Stimulated activated CD4-positive, alpha-beta T cell treated with anti-CD3 and anti-CD28 coated beads, TNF-alpha, amount 100 ng/mL, for 4 hours (primary cell): ENCODE measurements around the gene GCDH.
"Not testable (repeated sequence)": the region's sequence is repeated elsewhere in the genome, so short reads cannot be mapped to it uniquely, and the experiment has no call there.

Source experiments
- DNase-seq, 3 experiments: peaks; one replicate each; pipeline ENCODE4 v3.0.0-alpha.2; 2020; ENCODE audit warnings: low read depth in 3 of 3

Gene GCDH

DNA sequence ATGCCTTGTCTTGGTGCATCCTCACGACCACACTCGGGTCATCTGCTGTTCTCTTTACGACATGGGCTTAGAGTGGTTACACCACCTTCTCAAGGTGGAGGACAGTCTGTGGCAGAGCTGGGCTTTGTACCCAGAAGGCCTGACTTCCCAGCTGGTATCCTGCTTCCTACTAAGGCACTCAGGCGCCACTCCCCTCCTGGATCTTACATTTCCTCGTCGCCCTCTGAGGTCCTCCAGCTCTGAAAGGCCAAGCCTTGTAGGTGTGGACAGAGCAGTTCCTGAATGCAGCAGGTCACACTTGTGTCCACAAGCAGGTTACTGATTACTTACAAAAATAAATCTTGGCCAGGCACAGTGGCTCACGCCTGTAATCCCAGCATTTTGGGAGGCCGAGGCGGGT, 16.2 kb downstream of the GCDH start:
- no peak for DNase-seq

DNA sequence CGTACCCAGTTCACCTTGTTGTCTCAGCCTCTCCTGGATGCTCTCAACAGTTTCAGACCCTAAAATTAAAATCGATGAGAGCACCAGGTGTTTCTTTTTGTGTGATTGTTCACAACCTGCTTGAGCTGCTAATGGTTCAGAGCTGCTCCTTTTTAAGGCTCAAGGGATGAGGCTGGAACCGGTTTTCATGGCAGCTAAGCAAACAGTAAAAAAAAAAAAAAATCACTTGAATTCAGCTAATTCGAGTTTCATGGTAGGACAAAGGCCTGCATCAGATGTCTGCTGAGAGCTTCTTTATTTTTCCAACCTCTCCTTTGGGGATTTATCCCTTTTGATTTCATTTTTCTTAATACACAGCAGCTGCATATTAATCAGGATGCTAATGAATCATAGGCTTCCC, 21.6 kb downstream of the GCDH start:
- DNase-seq = no peak

DNA sequence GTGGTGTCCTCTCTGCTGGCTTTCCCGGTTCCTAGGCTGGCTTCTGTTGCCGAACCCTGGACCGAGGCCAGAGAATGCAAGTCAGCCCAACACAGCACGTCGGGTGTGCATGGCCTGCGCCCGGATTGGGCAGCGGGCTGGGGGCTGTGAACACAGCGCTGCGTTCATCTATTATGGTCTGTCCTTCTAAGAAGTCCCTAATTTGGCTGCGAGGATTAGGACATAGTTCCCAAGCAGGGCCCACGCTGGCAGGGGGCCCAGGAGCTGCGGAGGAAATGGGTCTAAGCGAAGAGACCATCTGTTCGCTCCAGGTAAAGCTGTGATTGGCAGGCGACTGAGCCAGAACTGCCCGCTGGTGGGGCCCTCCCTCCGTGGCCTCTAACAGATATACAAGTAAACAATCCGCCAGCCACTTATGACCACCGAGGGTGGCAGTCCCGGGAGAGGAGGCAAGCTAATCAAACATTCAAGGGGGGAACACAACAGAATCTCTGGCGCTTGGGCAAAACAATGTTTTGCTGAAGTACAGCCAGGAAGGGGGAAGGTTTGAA, 22.1 kb downstream of the GCDH start:
- DNase-seq = no peak

GRCh38 chr19:12913851-12914690, 23.1 kb downstream of the GCDH start:
- DNase-seq = peak in 2 of 3 experiments; percentile 26

GRCh38 chr19:12915860-12916259, 24.9 kb downstream of the GCDH start:
- not testable (repeated sequence) for DNase-seq

DNA sequence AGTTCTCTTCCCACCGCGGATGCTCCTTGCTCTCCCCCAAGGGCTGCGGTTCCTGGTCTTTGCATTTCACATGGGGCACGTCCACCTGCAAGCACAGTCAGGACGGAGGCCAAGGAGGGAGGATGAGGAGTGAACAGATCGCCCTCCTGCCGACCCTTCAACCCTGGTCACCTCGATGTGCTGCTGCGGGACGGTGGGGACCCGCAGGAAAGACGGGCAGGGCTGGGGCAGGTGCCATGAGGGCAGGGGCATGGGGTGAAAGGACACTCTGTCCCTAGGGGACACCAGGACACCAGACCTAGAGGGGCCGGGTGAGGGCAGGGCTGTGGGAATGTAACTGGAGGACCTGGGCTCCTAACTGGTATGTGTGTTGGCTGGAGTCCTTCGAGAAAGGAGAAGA, 27.3 kb downstream of the GCDH start:
- no peak for DNase-seq

- DNase-seq = no peak
These were observed 30.1 kb downstream of the GCDH start for GRCh38 chr19:12921047-12921446.

DNA sequence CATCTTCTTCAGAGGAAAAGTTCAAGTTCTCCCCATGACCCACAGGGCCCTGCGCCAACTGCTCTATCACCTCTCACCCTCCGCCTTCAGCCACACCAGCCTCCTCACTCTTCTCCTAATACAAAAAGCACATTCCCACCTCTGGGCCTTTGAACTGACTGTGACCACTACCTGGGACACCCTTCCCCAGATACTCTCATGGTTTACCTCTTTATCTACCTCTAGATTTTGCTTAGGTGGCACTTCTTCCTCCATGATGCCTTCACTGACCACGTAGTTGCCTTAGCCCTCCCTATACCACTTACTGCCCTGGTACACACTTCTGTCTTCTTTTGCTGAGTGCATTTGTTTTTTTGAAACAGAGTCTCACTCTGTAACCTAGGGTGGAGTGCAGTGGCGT, 32.0 kb downstream of the GCDH start:
- DNase-seq = no peak

DNA sequence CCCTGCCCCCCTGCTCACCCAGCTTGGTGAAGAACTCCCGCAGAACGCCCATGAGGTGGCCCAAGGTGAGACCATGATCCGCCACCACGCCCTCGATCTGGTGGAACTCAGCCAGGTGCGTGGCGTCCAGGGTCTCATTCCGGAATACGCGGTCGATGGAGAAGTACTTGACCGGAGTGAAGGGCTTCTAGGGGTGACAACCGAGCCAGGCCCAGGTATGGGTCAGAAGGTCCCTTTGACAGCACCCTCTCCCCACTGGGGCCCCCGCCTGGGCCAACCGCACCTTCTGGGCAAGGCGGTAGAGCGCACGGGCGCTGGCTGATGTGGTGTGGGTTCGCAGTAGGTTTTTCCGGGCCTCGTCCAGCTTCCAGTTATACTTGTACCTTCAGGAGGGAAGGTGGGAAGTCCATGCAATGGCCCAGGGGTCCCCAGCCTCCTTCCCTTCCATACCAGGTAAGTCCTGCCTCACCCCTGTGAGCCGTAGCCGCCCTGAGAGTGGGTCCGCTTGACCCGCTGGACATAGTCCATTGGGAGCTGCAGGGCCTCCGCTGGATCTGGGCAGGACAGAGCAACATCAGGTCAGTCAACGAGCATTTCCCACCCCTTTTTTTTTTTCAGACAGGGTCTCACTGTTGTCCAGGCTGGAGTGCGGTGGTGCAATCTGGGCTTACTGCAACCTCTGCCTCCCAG, 33.8 kb downstream of the GCDH start:
- no peak for DNase-seq

GRCh38 chr19:12930002-12930645, 39.2 kb downstream of the GCDH start:
- no peak for DNase-seq

DNA sequence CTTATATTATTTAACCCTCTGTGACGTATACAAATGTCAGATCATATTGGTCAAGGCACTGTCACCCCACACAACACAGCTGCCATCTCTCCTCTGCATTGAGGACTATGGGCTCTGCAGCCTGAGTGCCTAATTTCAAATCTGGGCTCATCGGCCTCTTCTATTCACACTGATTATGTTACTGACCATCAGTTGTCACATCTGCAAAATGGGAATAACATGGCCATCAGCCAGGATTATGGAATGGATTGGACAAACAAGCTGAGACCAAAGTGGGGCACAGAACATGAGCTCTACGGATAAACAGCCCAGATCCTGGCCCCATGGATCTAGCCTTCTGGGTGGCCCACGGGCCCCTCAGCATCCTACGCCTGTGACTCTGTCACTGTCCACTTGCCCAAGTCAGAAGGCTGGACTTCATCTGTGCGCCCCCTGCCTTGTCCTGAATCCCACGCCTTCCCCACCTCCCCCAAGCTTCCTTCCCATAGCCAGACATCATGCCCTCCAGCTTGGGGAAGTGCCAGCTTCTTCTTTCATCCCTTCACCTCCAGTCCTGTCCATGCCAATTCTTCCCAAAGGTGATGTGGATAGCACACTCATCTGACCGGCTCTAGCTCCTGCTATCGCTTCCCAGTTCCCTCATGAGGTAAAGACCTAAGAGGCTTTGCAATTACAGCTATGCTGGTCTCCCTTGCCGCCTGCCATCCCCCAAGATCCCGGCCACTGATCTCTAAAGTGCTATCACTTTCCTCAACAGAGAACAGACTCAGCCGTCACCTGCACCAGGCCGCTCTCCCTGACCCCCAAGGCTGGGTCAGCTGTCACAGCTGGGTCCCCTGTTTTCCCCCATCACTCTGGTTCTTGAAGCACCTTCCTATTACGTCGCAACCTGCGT, 41.7 kb downstream of the GCDH start:
- DNase-seq = no peak

DNA sequence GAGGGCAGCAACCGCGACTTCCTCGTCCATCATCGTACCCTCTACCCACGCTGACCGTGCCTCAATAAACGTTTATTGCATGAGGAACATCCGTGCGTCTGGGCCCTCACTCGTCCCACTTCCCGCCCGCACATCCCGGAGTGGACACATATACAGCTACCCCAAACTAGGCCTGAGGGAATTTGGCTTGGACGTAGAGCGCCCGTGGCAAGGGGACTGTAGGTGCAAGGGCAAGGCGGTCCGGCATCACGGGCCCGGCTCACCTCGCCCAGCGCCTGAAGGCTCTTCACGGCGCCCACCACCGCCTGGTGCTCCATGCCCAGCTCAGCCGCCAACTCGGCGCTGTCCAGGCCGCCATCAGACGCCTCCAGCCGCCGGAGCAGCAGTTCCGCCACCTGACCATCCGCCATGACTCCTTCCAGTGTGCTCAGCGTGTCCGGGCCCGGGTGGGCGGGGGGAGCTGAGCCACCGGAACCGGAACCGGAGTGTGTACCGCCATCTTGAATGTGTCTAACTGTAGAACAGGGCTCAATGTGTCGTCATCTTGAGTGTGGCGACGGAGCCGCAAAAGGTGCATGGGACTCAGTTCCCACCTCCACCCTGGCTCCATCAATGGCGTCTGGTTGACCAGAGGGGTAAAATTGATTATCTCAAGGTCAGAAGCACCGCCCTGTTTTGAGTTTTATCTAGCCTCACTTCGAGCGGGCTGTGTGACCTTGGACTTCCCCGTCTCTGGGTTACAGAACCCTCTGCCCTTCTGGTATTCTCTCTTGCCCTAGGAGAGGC, 42.5 kb downstream of the GCDH start, which contains the start of gene FARSA:
Gene FARSA (minus strand): TSS at position 425 of the 786 bp plus-strand sequence. CDS start 15 bp downstream, at position 410.
- DNase-seq = peak; percentile 80 to 83 (median 83)

DNA sequence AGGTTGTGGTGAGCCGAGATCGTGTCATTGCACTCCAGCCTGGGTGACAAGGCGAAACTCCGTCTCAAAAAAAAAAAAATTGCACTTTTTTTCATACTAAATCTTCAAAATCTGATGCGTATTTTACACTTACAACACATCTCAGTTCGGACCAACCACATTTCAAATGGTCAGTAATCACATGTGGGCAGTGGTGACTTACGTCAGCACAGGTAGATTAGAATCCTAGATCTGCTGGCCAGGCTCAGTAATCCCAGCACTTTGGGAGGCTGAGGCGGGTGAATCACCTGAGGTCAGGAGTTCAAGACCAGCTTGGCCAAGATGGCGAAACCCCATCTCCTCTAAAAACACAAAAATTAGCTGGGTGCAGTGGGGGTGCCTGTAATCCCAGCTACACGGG, 44.1 kb downstream of the GCDH start:
- DNase-seq = no peak

DNA sequence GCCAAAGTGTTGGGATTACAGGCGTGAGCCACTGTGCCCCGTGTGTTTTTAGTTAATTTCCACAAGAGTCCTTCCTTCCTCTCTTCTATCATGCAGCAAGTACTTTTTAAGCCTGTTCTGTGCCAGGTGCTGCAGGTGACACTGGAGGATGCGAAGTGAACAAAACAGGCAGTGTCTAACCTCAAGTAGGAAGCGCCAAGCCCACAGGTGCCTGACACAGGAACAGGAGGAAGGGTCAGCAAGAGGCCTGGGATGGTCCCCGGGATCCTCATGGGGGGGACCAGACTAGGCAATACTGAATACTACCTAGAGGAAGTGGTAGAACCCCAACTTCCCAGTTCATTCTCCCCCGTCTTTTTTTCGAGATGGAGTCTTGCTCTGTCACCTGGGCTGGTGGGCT, 45.6 kb downstream of the GCDH start:
- DNase-seq = no peak

DNA sequence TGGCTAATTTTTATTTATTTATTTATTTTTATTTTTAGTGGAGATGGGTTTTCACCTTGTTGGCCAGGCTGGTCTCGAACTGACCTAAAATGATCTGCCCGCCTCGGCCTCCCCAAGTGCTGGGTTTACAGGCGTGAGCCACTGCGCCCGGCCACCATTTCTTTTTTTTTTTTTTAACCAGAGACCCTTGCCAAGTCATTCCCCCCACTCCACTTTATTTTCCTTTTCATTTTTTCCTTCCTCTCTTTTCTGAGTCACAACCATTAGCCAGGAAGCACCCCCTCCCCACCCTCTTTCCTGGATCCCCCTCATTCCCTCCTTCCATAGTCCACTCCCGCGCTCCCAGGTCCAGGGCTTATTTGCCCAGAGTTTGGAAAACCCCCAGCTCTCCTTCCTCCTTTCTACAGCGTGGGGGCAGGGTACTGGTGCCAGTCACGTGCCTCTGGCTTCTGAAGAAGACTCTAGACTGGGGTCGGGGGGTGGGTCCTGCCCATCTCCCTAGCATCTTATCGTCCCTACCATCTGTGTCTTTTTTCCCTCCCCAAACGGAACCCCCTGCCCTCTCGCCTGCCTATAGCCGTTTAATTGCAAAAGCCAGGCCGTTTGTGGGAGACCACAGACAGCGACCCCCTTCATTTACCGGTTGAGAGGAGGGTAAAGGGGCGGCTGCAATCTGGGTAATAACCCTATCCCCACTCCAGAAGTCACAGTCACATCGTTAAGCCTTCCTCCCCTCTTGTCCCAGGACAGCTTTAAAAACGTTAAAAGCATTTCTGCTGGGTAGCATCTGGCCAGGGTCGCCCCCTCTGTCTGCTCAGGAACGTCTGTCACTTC, 46.4 kb downstream of the GCDH start:
- no peak for DNase-seq

GRCh38 chr19:12937927-12938778, 47.2 kb downstream of the GCDH start, which contains the start of gene CALR:
Gene CALR (plus strand): TSS chr19:12938609. CDS start chr19:12938680, 71 bp downstream.
- DNase-seq = peak; percentile 97 to 99 (median 98)

GRCh38 chr19:12938779-12939601, 48.0 kb downstream of the GCDH start:
- peak in 1 of 3 experiments; percentile 26 for DNase-seq
